ENCODE results near the gene GIPC3. TPM values are rescaled to one million over a fixed set of nuclear protein-coding genes. Genes with fewer than 3 reads are reported as not detected.

GIPC3 gene
- total and polyA plus RNA-seq, 2 experiments from 2014 or later: 0.48 to 0.59 TPM

GRCh38 chr19:3617463-3617862 is 32.2 kb downstream of the GIPC3 start:
- TF ChIP-seq STAT1 (IDR thresholded peaks at IDR 0.05; ENCODE audit: unreplicated experiment) (no peak), CTCF (conservative IDR thresholded peaks at IDR 0.05; ENCODE audit: low read depth in 2 of 2) (no peak), POLR2AphosphoS5 (IDR thresholded peaks at IDR 0.05; ENCODE audit: low read depth) (no peak), ZNF462 (CRISPR knock-in tag; IDR thresholded peaks at IDR 0.05) (no peak), NANOG (IDR thresholded peaks at IDR 0.05; ENCODE audit: borderline replicate concordance) (no peak), ETS1 (IDR thresholded peaks at IDR 0.05) (no peak), ZNF331 (CRISPR knock-in tag; IDR thresholded peaks at IDR 0.05; ENCODE audit: low read depth) (no peak), ZNF114 (CRISPR knock-in tag; IDR thresholded peaks at IDR 0.05) (no peak), CREB1 (CRISPR knock-in tag; IDR thresholded peaks at IDR 0.05; ENCODE audit: low read depth) (no peak), EZH2 (IDR thresholded peaks at IDR 0.05; ENCODE audit: low read depth, unreplicated experiment) (no peak), REST (IDR thresholded peaks at IDR 0.05; ENCODE audit: unreplicated experiment) (no peak), EZH2phosphoT487 (IDR thresholded peaks at IDR 0.05; ENCODE audit: unreplicated experiment) (no peak), JUNB (IDR thresholded peaks at IDR 0.05; ENCODE audit: unreplicated experiment) (no peak)
- H3F3A ChIP-seq (replicated peaks; ENCODE audit: low read depth): 0 out of 2 replicates have a peak, but pooled peaks cover 8% of the 10 kb centered on the region
- peak; percentile 56 for DNase-seq (ENCODE audit: low spot score)
- peak; percentile 23 for ATAC-seq
- H2AFZ ChIP-seq: no peak overlapping the region
- H3K27ac ChIP-seq (ENCODE audit: low read depth): no peak overlapping the region
- no peaks in the 10 kb centered on the region for H3K36me3 ChIP-seq (ENCODE audit: insufficient read depth)
- no peaks in the 10 kb centered on the region for H3K9me2 ChIP-seq (ENCODE audit: insufficient read depth)
- H4K20me1 ChIP-seq (replicated peaks; ENCODE audit: insufficient read depth): peaks cover 5% of the 10 kb centered on the region
- no peak overlapping the region for H3K4me3 Mint-ChIP-seq
- H3K4me2 ChIP-seq: no peak overlapping the region
- peaks cover 4% of the 10 kb centered on the region for H3K27me3 Mint-ChIP-seq (ENCODE audit: insufficient read depth, low read depth, poor library complexity)
- H3K79me2 ChIP-seq (replicated peaks; ENCODE audit: insufficient read depth): no peaks in the 10 kb centered on the region
- no peaks in the 10 kb centered on the region for H3K9me3 Mint-ChIP-seq
- no peaks in the 10 kb centered on the region; the same call in 1 of the 2 replicates for H3K4me1 ChIP-seq (ENCODE audit: insufficient read depth)
- no peak overlapping the region for H3K4me3 ChIP-seq
- no peaks in the 10 kb centered on the region for H3K27me3 ChIP-seq (ENCODE audit: insufficient read depth)
- peaks cover 13% of the 10 kb centered on the region for H3K36me3 Mint-ChIP-seq (ENCODE audit: low read depth)
- 0 out of 3 replicates have a peak, but pooled peaks cover 2% of the 10 kb centered on the region for H3K4me1 Mint-ChIP-seq
- H3K27ac Mint-ChIP-seq: no peak overlapping the region
